Suprapubic skin (tissue), 4 donors: Measurements from ENCODE around the gene PRKCE.

Source experiments
- CTCF ChIP-seq, 2 donors: fragments of 200-600 bp in 1 of 2; fragments of 450-650 bp in 1 of 2; sonication (generic) in 1 of 2; IDR thresholded peaks; one replicate each; pipeline ENCODE4 v1.5.1; 2016 to 2019; ENCODE audit warnings: antibody characterized with exemption in 2 of 2, mild to moderate bottlenecking in 1 of 2, moderate library complexity in 1 of 2
- EP300 ChIP-seq: sonication (generic); formaldehyde crosslinking; IDR thresholded peaks from one replicate; pipeline ENCODE4 v1.6.1; 2017; ENCODE audit warnings: antibody characterized with exemption
- POLR2A ChIP-seq, 2 donors: fragments of 450-650 bp; IDR thresholded peaks; one replicate each; pipeline ENCODE4 v1.6.1; 2017; ENCODE audit warnings: antibody characterized with exemption in 2 of 2, mild to moderate bottlenecking in 2 of 2, moderate library complexity in 2 of 2
- POLR2AphosphoS5 ChIP-seq, 3 donors: sonication (generic); formaldehyde crosslinking; IDR thresholded peaks; one replicate each; pipeline ENCODE4 v1.6.1; 2017; ENCODE audit warnings: antibody characterized with exemption in 3 of 3

DNA sequence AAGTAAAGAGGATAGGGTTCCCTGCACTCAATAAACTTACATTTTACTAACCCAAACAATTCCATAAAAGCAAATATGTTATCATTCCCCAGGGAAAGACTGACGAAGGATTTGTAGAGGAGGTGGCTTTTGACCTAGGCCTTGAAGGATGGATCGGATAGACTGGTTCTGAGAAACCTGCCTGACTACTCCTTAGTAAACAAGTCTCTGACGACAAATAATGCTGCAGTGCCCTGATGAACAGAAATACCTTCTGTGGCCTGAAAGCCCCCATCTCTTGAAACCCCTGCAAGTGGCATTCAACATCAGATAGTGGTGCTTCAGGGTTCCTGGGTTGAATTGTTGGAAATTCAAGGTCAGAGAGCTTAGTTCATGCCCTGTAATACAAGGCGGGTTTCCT, 19.2 kb downstream of the PRKCE start:
- TF ChIP-seq CTCF (IDR thresholded peaks at IDR 0.05) (no peak), EP300 (no peak), POLR2AphosphoS5 (IDR thresholded peaks at IDR 0.05) (no peak), POLR2A (IDR thresholded peaks at IDR 0.05) (no peak)
